Lung (tissue), 12 donors: ENCODE data around the gene B4GALNT4. TPM values are rescaled to one million over a fixed set of nuclear protein-coding genes. Genes with fewer than 3 reads are reported as not detected.

Experiments
- ATAC-seq: fragments of 200-7000 bp; cut with Tn5 transposase; one replicate; pipeline ENCODE4 v1.9.1; 2020; ENCODE audit warnings: moderate number of reproducible peaks; ENCODE audit not compliant: insufficient read depth, low FRiP score
- DNase-seq, 3 donors: peaks; one replicate each; pipeline ENCODE4 v3.0.0-alpha.2; 2013 to 2017
- H3K27ac ChIP-seq, 2 donors: one replicate each; pipeline ENCODE4 v1.5.1; 2013; ENCODE audit warnings: mild to moderate bottlenecking in 2 of 2, moderate library complexity in 2 of 2, control low read depth in 1 of 2, inconsistent platforms in 1 of 2, low read depth in 1 of 2, low read length in 1 of 2
- H3K27me3 ChIP-seq, 3 donors: one replicate each; pipeline ENCODE4 v1.5.1; 2013; ENCODE audit warnings: low read length in 2 of 3; ENCODE audit not compliant: control insufficient read depth in 3 of 3, insufficient read depth in 3 of 3
- H3K36me3 ChIP-seq, 4 donors: one replicate each; pipeline ENCODE4 v1.5.1; 2013; ENCODE audit warnings: low read length in 4 of 4, mild to moderate bottlenecking in 1 of 4, moderate library complexity in 1 of 4; ENCODE audit not compliant: control insufficient read depth in 4 of 4, insufficient read depth in 4 of 4
- H3K4me1 ChIP-seq, 5 donors: one replicate each; pipeline ENCODE4 v1.5.1; 2013; ENCODE audit warnings: low read length in 5 of 5, mild to moderate bottlenecking in 2 of 5, moderate library complexity in 1 of 5; ENCODE audit not compliant: control insufficient read depth in 5 of 5, insufficient read depth in 5 of 5
- H3K4me3 ChIP-seq: one replicate; pipeline ENCODE4 v1.5.1; 2013; ENCODE audit warnings: mild to moderate bottlenecking, control low read depth, moderate library complexity
- H3K9ac ChIP-seq, 2 donors: one replicate each; pipeline ENCODE4 v1.5.1; 2013; ENCODE audit warnings: low read length in 2 of 2, control low read depth in 1 of 2; ENCODE audit not compliant: insufficient read depth in 1 of 2
- H3K9me3 ChIP-seq, 4 donors: one replicate each; pipeline ENCODE4 v1.5.1; 2013; ENCODE audit warnings: low read length in 3 of 4, mild to moderate bottlenecking in 1 of 4, moderate library complexity in 1 of 4; ENCODE audit not compliant: control insufficient read depth in 4 of 4, insufficient read depth in 3 of 4
- CTCF ChIP-seq: IDR thresholded peaks from 2 replicates; pipeline ENCODE4 v1.5.1; 2012; ENCODE audit warnings: mild to moderate bottlenecking; ENCODE audit errors: control extremely low read depth, extremely low read depth
- WGBS, 2 donors: extraction: QIAGEN DNeasy Blood & Tissue Kit; methylation state at CpG; one replicate each; pipeline ENCODE4 v1.1.7; 2013; 5-methylcytosine and 5-hydroxymethylcytosine counted together
- polyA plus RNA-seq, 2 donors: library from polyadenylated mRNA; stranded (reverse); fragments of 200-250 nt; gene quantifications; one replicate each; pipeline ENCODE4 v1.2.1, GENCODE V29; 2013
- total RNA-seq, 2 donors: library from RNA; depleted of rRNA in 1 of 2; stranded (reverse); fragments of >200 nt in 1 of 2; gene quantifications; one replicate each; pipeline ENCODE4 v1.2.1, GENCODE V29; 2014 to 2021
- donor health status: control.
- donor health status: control.
- donor health status: Bipolar disorder and iron deficiency.
- donor health status: healthy.
- donor health status: DM: yes; HTN: yes; CAD: no.

Gene B4GALNT4
- total and polyA plus RNA-seq, 4 donors, result 1.4 to 6.8 (median 3.3) TPM

DNA sequence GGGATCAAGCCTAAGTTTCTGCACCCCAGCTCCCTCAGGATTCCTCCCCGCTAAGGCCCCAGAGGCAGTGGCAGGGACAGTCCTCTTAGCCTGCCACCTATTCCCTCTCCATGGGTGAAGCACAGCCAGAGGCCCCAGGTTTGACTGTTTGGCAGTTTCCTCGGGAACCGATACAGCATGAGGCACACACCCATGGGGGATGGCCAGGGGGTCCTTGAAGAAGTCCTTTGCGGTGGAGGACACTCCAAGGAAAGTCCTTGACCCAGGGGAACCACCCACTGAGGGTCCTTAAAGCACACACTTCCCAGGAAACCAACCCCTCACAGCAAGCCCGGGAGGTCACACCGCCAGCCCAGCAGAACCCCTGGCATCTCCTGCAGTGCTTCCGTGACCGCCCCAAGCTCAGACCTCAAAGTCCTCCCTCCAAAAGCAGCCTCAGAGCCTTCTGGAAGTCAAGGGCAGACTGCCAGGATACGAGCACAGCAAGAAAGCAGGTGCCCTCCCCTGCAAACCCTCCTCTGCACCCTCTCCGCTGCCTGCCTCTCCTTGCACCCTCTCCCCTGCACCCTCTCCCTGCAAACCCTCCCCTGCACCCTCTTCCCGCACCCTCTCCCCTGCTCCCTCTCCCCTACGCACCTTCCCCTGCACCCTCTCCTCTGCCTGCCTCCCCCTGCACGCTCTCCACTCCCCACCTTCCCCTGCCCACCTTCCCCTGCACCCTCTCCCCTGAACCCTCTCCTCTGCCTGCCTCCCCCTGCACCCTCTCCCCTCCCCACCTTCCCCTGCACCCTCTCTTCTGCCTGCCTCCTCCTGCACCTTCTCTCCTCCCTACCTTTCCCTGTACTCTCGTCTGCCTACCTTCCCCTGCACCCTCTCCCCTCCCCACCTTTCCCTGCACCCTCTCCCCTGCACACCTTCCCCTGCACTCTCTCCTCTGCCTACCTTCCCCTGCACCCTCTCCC, 44.1 kb downstream of the B4GALNT4 start:
- TF ChIP-seq CTCF, result no peak
- peak overlapping the region in 1 of 2 donors; percentile 3 for H3K27ac ChIP-seq
- ATAC-seq, result no peak
- no peak overlapping the region for H3K4me3 ChIP-seq
- no peak overlapping the region for H3K9ac ChIP-seq
- H3K4me1 ChIP-seq, result peaks cover 0 to 22% (median 10%) of the 10 kb centered on the region in 5 donors
- peaks cover 0 to 2% (median 0%) of the 10 kb centered on the region in 4 donors for H3K36me3 ChIP-seq
- peaks cover 0 to 4% (median 0%) of the 10 kb centered on the region in 3 donors for H3K27me3 ChIP-seq
- 33 to 35% methylated on average over 13 of the region's 14 CpGs for WGBS, 2 donors
- no peaks in the 10 kb centered on the region for H3K9me3 ChIP-seq
- DNase-seq, result peak; percentile 31 to 55 (median 49)

DNA sequence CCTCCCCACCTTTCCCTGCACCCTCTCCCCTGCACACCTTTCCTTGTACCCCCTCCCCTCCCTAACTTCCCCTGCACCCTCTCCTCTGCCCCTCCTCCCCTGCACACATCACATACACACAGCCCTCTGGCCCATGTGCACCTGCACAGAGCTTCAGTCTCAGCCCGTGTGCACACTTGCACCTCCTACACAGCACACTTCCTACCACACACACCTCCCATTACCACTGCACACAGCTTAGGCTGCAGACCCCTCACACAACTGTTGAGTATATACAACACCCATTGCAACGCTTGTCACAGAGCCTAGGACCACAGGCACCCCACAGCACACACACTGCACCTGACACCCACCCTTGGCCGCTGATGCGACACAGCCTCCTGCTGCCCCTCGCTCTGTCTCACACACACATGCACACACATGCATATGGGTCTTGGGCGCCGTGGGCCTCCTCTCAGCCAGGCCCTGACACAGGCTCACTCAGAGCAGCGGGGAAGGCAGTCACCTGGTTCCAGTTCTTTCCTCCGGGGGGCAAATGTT, 45.1 kb downstream of the B4GALNT4 start:
- H3K27me3 ChIP-seq, result peaks cover 0 to 4% (median 0%) of the 10 kb centered on the region in 3 donors
- H3K4me3 ChIP-seq, result peak overlapping the region; percentile 27
- 22 to 38% methylated on average over 9 of the region's 9 CpGs for WGBS, 2 donors
- peaks cover 0 to 2% (median 0%) of the 10 kb centered on the region in 4 donors for H3K36me3 ChIP-seq
- no peak for DNase-seq
- H3K9ac ChIP-seq, result no peak overlapping the region
- TF ChIP-seq CTCF, result no peak
- no peaks in the 10 kb centered on the region for H3K9me3 ChIP-seq
- ATAC-seq, result no peak
- peaks cover 0 to 22% (median 10%) of the 10 kb centered on the region in 5 donors for H3K4me1 ChIP-seq
- H3K27ac ChIP-seq, result peak overlapping the region in 1 of 2 donors; percentile 50

DNA sequence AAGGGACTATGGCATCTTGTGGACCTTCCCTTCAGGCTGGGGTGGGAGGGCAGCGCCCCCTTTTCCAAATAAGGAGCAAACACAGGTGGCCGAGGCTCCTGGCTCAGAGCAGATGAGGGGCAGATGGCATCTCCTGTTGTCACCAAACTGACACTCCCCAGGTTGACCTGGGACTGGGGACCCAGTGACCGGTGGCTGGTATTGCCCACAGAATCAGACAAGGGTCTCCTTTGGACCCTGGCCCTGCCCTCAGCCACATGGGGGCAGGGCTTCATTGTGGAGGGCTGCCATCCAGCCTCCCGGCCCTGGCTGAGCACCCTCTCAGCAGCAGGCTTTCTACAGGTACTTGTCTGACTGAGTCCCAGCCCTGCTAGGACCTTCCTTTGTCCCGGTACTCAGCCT, 46.3 kb downstream of the B4GALNT4 start:
- peak overlapping the region; percentile 74 for H3K4me3 ChIP-seq
- 43 to 48% methylated on average over 5 of the region's 5 CpGs for WGBS, 2 donors
- H3K36me3 ChIP-seq, result no peaks in the 10 kb centered on the region
- H3K27ac ChIP-seq, result peak overlapping the region; percentile 69 to 89
- TF ChIP-seq CTCF, result no peak
- no peak for DNase-seq
- H3K9ac ChIP-seq, result no peak overlapping the region
- H3K4me1 ChIP-seq, result peaks cover 0 to 22% (median 10%) of the 10 kb centered on the region in 5 donors
- peaks cover 0 to 4% (median 4%) of the 10 kb centered on the region in 3 donors for H3K27me3 ChIP-seq
- ATAC-seq, result no peak
- H3K9me3 ChIP-seq, result no peaks in the 10 kb centered on the region
